ENCODE data around the gene S100A2. TPM values are rescaled to one million over a fixed set of nuclear protein-coding genes. Genes with fewer than 3 reads are reported as not detected.

The S100A2 gene
- total RNA-seq, 1 donor from 2014 or later = 24.8 TPM

DNA sequence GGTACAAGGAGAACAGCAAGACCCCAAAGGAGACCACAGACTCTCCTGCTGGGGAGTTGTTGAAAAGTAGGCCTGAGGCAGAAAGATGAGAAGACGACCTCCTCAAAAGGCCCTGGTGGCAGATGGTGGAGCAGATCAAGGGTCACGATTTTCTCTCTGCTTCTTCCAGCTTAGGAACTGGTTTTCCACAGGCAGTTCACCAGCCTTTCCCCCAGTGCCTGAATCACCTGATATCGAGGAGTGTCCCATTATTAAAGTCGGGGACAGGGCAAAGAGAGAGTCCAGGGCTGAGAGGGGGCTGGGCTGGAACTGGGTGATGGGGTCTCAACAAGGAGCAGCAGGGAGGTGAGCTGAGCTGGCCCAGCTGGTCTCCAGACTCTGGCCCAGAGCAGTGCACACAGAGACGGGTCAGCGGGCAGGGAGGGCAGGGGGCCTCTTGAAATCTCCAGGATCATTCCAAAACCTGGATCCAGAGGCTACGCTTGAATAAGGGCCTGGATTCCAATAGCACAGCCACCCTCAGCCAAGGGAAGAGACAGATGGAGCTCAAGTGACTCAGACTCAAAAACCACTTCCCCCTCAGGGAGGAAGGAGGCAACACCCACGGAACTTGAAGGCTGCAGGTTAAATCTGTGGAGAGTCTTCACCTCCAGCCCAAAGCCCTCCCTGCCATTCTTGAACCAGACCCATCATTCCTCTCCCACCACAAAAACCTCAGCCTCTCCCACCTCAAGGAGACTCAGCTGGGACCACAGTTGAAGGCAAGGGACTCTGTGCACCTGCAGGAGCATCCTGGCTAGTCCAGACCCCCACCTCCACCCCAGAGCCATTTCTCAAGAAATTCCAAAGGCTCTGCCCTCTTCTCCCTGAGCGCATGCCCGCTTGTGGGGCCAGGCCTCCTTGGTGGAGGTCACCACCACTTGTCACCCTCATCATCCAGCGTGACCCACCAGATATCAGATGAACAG is 25.0 kb downstream of the S100A2 start, which contains the start of gene S100A5:
TSS of gene S100A5 (minus strand) at position 541 of the 968 bp plus-strand sequence. CDS start 743 bp downstream, outside the sequence.
- no peak within 1 kb of the TSS for H3K4me3 ChIP-seq (ENCODE audit: low read depth, low read length)
- TF ChIP-seq, protein P1, sequence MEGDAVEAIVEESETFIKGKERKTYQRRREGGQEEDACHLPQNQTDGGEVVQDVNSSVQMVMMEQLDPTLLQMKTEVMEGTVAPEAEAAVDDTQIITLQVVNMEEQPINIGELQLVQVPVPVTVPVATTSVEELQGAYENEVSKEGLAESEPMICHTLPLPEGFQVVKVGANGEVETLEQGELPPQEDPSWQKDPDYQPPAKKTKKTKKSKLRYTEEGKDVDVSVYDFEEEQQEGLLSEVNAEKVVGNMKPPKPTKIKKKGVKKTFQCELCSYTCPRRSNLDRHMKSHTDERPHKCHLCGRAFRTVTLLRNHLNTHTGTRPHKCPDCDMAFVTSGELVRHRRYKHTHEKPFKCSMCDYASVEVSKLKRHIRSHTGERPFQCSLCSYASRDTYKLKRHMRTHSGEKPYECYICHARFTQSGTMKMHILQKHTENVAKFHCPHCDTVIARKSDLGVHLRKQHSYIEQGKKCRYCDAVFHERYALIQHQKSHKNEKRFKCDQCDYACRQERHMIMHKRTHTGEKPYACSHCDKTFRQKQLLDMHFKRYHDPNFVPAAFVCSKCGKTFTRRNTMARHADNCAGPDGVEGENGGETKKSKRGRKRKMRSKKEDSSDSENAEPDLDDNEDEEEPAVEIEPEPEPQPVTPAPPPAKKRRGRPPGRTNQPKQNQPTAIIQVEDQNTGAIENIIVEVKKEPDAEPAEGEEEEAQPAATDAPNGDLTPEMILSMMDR (conservative IDR thresholded peaks at IDR 0.05; ENCODE audit: low read depth, low read length) = no peak
- no peak for DNase-seq (ENCODE audit: low read depth)

DNA sequence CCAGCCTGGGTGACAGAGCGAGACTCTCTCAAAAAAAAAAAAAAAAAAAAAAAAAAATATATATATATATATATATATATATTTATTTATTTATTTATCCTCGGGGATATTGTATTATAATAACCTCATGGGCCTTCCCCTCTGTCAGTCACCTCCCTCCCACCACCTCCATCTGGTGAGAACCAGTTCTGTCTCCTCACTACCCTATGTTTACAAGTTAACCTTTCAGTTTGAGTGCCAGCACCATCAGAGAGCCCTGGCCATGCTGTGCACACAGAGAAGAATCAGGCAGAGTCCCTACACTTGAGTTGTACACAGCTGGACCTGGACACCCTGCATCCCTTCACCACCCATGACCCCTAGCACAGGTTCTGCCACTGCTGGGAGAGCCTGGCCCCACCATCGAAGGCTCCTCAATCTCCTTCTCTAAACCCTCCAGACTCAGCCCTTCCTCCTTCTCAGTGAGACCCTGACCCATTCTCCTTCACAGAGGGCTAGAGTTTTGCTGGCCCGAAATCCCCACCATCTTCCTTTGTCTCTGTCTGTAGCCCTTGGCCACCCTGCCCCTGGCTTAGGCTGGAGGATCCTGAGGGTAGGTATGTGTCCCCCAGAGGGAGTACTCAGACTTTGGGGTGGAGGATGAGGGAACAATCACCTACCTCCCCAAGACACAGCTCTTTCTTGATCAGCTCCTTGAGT is 26.1 kb downstream of the S100A2 start:
- TF ChIP-seq, protein P1 (conservative IDR thresholded peaks at IDR 0.05; ENCODE audit: low read depth, low read length) = no peak
- no peak overlapping the region for H3K4me3 ChIP-seq (ENCODE audit: low read depth, low read length)
- DNase-seq (ENCODE audit: low read depth) = no peak

GRCh38 chr1:153538315-153538821 is 27.3 kb downstream of the S100A2 start:
- TF ChIP-seq, protein P1 (conservative IDR thresholded peaks at IDR 0.05; ENCODE audit: low read depth, low read length) = no peak
- DNase-seq (ENCODE audit: low read depth) = no peak
- no peak overlapping the region for H3K4me3 ChIP-seq (ENCODE audit: low read depth, low read length)

GRCh38 chr1:153537376-153537730 is 28.3 kb downstream of the S100A2 start:
- TF ChIP-seq, protein P1 (conservative IDR thresholded peaks at IDR 0.05; ENCODE audit: low read depth, low read length) = no peak
- no peak for DNase-seq (ENCODE audit: low read depth)
- no peak overlapping the region for H3K4me3 ChIP-seq (ENCODE audit: low read depth, low read length)

GRCh38 chr1:153536671-153537375 is 28.8 kb downstream of the S100A2 start:
- H3K4me3 ChIP-seq (ENCODE audit: low read depth, low read length) = peak overlapping the region; percentile 89
- no peak for DNase-seq (ENCODE audit: low read depth)
- TF ChIP-seq, protein P1 (conservative IDR thresholded peaks at IDR 0.05; ENCODE audit: low read depth, low read length) = no peak

DNA sequence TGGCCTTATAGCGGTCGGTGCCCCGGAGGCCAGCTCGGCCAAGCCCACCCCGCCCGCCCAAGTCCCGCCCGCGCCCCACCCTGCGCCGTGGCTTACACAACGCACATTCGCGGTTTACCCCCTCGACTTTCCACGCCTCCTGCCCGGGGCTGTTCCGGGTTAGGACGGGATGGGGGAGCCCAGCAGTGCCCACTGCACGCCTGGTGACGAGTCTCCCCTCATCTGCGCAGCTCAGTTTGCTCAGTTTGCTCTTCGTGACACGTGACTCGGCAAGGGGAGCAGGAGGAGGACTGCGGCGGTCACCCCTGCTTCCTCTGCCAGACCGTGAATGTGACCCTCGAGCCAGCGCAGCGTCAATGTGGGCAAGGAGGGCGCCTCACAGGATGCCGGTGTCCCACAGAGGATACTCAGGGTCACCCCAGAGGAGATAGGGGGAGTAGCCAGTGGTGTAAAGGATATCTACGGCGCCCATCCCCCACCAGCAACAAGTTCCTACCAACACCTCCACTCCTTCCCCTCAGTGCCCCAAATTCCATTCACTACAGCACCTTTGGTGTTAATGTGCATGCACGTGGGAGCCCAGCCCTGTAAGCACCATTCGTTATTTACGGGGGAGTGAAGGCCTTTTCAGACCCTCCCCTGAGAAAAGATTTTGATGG is 29.5 kb downstream of the S100A2 start:
- no peak for DNase-seq (ENCODE audit: low read depth)
- H3K4me3 ChIP-seq (ENCODE audit: low read depth, low read length) = peak overlapping the region; percentile 89
- TF ChIP-seq, protein P1 (conservative IDR thresholded peaks at IDR 0.05; ENCODE audit: low read depth, low read length) = no peak
